Mesothelial cell of epicardium (in vitro differentiated cells): Measurements from ENCODE around the gene PAM. TPM values are rescaled to one million over a fixed set of nuclear protein-coding genes. Genes with fewer than 3 reads are reported as not detected.

Experiments used
- DNase-seq, 2 experiments: peaks; one replicate each; pipeline ENCODE4 v3.0.0; 2021; ENCODE audit warnings: low spot score in 2 of 2; ENCODE audit not compliant: unreplicated experiment in 2 of 2
- H3K27ac Mint-ChIP-seq: 2 replicates; pipeline ENCODE4 v1.8.0; 2021; ENCODE audit warnings: mixed read lengths
- H3K27me3 Mint-ChIP-seq: 2 replicates; pipeline ENCODE4 v1.8.0; 2021; ENCODE audit warnings: low read depth, mixed read lengths
- H3K36me3 Mint-ChIP-seq: 2 replicates; pipeline ENCODE4 v1.8.0; 2021; ENCODE audit warnings: mixed read lengths
- H3K4me1 Mint-ChIP-seq: 2 replicates; pipeline ENCODE4 v1.8.0; 2021; ENCODE audit warnings: mixed read lengths
- H3K4me3 Mint-ChIP-seq: 2 replicates; pipeline ENCODE4 v1.8.0; 2021; ENCODE audit warnings: mild to moderate bottlenecking, moderate library complexity, mixed read lengths
- H3K9me3 Mint-ChIP-seq: 2 replicates; pipeline ENCODE4 v1.8.0; 2021; ENCODE audit warnings: mixed read lengths
- total RNA-seq: library from RNA; stranded (reverse); gene quantifications from 3 replicates; pipeline ENCODE4 v1.2.1, GENCODE V29; 2021
- TF ChIP-seq, protein P1 (sequence below): fragments of 200-600 bp; sonication (generic); IDR thresholded peaks from one replicate; pipeline ENCODE4 v1.5.0; 2021; ENCODE audit warnings: antibody characterized with exemption; ENCODE audit not compliant: unreplicated experiment

Gene PAM
- total RNA-seq, 1 donor from 2014 or later: 94.3 TPM

DNA sequence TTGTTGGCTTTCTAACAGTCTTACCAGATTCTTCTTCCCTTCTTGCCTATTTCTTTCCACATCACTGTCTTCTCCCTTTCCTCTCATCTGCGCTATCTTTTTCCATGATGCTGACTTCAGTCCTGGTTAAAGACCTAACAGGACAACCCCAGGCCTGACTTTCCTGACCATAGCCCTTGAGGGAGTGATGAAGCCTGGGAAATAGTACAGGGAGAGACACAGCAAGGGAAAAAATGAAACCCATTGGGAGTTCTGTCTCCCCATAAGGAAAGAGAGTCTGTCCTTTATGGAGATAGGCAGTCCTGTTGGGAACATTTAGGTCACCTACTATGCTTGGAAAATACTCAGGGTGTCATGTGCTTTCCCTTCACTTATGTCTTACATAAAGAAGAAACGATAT lies 272.2 kb downstream of the PAM start:
- DNase-seq: no peak
- Mint-ChIP-seq H3K27me3 (no peaks in the 10 kb centered on the region), H3K9me3 (no peaks in the 10 kb centered on the region), H3K4me3 (no peak overlapping the region), H3K36me3 (peaks cover 5% of the 10 kb centered on the region), H3K27ac (no peak overlapping the region), H3K4me1 (no peaks in the 10 kb centered on the region)
- TF ChIP-seq, protein P1, sequence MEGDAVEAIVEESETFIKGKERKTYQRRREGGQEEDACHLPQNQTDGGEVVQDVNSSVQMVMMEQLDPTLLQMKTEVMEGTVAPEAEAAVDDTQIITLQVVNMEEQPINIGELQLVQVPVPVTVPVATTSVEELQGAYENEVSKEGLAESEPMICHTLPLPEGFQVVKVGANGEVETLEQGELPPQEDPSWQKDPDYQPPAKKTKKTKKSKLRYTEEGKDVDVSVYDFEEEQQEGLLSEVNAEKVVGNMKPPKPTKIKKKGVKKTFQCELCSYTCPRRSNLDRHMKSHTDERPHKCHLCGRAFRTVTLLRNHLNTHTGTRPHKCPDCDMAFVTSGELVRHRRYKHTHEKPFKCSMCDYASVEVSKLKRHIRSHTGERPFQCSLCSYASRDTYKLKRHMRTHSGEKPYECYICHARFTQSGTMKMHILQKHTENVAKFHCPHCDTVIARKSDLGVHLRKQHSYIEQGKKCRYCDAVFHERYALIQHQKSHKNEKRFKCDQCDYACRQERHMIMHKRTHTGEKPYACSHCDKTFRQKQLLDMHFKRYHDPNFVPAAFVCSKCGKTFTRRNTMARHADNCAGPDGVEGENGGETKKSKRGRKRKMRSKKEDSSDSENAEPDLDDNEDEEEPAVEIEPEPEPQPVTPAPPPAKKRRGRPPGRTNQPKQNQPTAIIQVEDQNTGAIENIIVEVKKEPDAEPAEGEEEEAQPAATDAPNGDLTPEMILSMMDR: no peak

DNA sequence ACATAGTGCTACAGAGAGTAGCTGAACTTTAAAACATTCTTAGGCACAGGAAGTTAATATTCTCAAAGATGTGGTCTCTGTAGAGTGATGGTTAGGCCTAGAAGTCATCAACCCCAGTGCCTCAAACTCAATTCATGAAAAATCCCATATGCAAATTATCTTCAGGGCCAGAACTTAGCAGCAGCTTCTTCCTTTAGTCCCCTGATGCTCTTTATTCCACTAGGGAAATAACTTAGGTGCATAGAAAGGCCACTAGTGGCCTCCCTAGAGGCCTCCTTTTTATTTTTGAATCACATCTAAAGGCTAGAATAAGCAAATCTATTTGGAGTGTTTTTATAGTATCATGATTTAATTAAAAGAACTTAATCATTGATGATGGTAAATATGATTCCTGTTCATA lies 276.5 kb downstream of the PAM start:
- no peak for DNase-seq
- Mint-ChIP-seq H3K27me3 (no peaks in the 10 kb centered on the region), H3K4me3 (no peak overlapping the region), H3K4me1 (no peaks in the 10 kb centered on the region), H3K36me3 (peaks cover 2% of the 10 kb centered on the region), H3K9me3 (no peaks in the 10 kb centered on the region), H3K27ac (no peak overlapping the region)
- TF ChIP-seq, protein P1: no peak

DNA sequence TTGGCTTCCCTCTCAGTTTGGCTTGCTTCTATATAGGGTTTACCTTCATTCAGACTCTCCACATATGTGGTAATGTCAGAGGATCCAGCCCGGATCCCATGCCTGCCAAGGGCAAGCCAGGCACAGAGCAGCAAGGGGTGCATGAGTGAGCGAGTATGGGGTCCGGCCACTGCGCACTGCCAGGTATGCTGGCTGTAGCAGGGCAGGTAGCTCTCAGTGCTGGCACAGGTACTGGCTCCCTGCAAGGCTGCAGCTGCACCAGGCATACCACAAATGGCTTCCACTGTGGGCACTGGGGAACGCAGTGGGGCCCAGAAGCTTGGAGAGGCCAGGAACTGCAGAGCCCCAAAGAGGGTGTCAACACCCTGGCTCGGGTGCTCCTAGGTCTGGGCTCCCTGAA lies 278.6 kb downstream of the PAM start:
- peaks cover 2% of the 10 kb centered on the region for H3K36me3 Mint-ChIP-seq
- TF ChIP-seq, protein P1: no peak
- no peaks in the 10 kb centered on the region for H3K4me1 Mint-ChIP-seq
- no peak overlapping the region for H3K4me3 Mint-ChIP-seq
- no peak overlapping the region for H3K27ac Mint-ChIP-seq
- H3K9me3 Mint-ChIP-seq: no peaks in the 10 kb centered on the region
- no peaks in the 10 kb centered on the region for H3K27me3 Mint-ChIP-seq
- no peak for DNase-seq

DNA sequence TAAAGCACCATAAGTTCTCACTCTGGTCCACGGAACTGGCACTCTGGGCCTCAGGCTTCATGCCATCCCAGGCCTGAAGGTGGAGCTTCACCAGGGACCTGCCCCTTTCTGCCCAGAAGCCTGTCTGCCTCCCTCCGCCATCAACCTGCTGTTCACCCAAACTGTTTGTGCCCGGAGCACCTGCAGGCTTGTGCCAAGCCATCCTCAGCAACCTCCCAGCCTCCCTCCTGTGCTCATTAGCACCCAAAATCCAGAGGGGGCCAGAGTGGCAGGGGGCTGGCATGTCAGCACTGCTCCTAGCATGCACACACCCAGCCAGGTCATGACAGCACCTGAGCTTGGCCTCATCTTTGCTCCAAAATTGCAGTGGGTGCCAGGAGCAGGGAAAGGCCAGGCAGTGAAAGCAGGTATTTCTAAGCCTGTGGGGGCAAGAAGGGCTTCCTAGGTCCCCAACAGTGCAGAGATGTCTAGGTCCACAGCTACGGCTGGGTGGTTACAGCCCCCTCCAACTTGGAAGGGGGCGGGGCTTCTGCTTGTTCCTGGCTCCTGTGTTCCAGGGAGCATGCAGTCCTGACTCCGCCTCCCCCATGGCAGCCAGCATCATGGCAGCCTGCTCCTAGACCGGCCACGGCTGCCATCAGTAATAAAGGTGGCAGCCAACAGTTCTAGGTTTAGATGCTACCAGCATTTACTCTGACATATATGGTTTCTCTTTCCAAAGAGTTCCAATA lies 279.7 kb downstream of the PAM start:
- no peaks in the 10 kb centered on the region for H3K27me3 Mint-ChIP-seq
- H3K9me3 Mint-ChIP-seq: no peaks in the 10 kb centered on the region
- TF ChIP-seq, protein P1: no peak
- DNase-seq: no peak
- H3K36me3 Mint-ChIP-seq: peaks cover 2% of the 10 kb centered on the region
- H3K4me3 Mint-ChIP-seq: no peak overlapping the region
- H3K27ac Mint-ChIP-seq: no peak overlapping the region
- no peaks in the 10 kb centered on the region for H3K4me1 Mint-ChIP-seq

DNA sequence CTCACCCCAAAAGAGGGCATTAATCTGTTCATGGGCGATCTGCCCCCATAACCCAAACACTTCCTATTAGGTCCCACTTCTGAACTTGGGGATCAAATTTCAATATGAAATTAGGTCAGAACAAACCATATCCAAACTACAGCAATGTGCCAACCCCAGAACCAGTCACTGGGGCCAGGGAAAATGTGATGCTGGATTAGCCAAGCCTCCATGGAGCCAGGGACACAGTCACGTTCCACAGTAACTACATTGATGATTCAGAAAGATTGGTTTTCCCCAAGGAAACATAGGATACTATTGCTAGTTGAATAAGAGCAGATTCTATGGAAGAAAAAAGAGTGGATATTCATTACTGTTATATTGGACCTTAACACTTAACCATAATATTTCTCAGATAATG lies 280.6 kb downstream of the PAM start:
- Mint-ChIP-seq H3K36me3 (peaks cover 2% of the 10 kb centered on the region), H3K4me3 (no peak overlapping the region), H3K4me1 (no peaks in the 10 kb centered on the region), H3K9me3 (no peaks in the 10 kb centered on the region), H3K27ac (no peak overlapping the region), H3K27me3 (no peaks in the 10 kb centered on the region)
- TF ChIP-seq, protein P1: no peak
- no peak for DNase-seq
